DND-41 (cell line): ENCODE data around the gene GRIPAP1.

Experiments
- ATAC-seq: fragments of 200-7000 bp; cut with Tn5 transposase; 3 replicates; pipeline ENCODE4 v1.9.1; 2021; ENCODE audit warnings: low read depth; ENCODE audit not compliant: insufficient read depth
- DNase-seq: peaks from one replicate; pipeline ENCODE4 v3.0.0-alpha.2; 2020
- H2AFZ ChIP-seq: 2 replicates; pipeline ENCODE4 v1.6.0; 2012; ENCODE audit warnings: low read depth, low read length
- H3K27ac ChIP-seq: 2 replicates; pipeline ENCODE4 v1.5.1; 2012; ENCODE audit warnings: low read length, inconsistent platforms
- H3K27me3 ChIP-seq: fragments of 200-600 bp; sonication (generic); 2 replicates; pipeline ENCODE4 v1.6.0; 2012; ENCODE audit warnings: low read length, mild to moderate bottlenecking, inconsistent platforms; ENCODE audit not compliant: insufficient read depth, poor library complexity
- H3K36me3 ChIP-seq: 2 replicates; pipeline ENCODE4 v1.5.1; 2012; ENCODE audit warnings: low read length, inconsistent platforms; ENCODE audit not compliant: insufficient read depth
- H3K4me1 ChIP-seq: 2 replicates; pipeline ENCODE4 v1.5.1; 2012; ENCODE audit warnings: mild to moderate bottlenecking, low read length; ENCODE audit not compliant: insufficient read depth
- H3K4me2 ChIP-seq: 2 replicates; pipeline ENCODE4 v1.6.0; 2012; ENCODE audit warnings: mild to moderate bottlenecking, moderate library complexity, low read length, inconsistent platforms; ENCODE audit not compliant: insufficient read depth
- H3K4me3 ChIP-seq, 2 experiments: fragments of 200-600 bp in 1 of 2; shearing (Covaris generic) in 1 of 2; 2 replicates each; pipeline ENCODE4 v1.5.1; 2012 to 2016; ENCODE audit warnings: inconsistent platforms in 2 of 2, low read length in 2 of 2, mild to moderate bottlenecking in 2 of 2, low read depth in 1 of 2, moderate library complexity in 1 of 2
- H3K79me2 ChIP-seq: 2 replicates; pipeline ENCODE4 v1.6.0; 2012; ENCODE audit warnings: low read length, inconsistent platforms; ENCODE audit not compliant: insufficient read depth
- H3K9ac ChIP-seq: 2 replicates; pipeline ENCODE4 v1.6.0; 2012; ENCODE audit warnings: low read depth, mild to moderate bottlenecking, inconsistent platforms, low read length, moderate library complexity
- H3K9me3 ChIP-seq: 2 replicates; pipeline ENCODE4 v1.5.1; 2012; ENCODE audit warnings: low read length, moderate library complexity, mild to moderate bottlenecking, inconsistent platforms; ENCODE audit not compliant: insufficient read depth, severe bottlenecking
- H4K20me1 ChIP-seq: 2 replicates; pipeline ENCODE4 v1.6.0; 2012; ENCODE audit warnings: low read length; ENCODE audit not compliant: insufficient read depth
- CTCF ChIP-seq: IDR thresholded peaks from 2 replicates; pipeline ENCODE4 v1.5.1; 2012; ENCODE audit warnings: borderline replicate concordance, low read length, moderate library complexity, mild to moderate bottlenecking; ENCODE audit not compliant: poor library complexity, severe bottlenecking; ENCODE audit errors: extremely low read depth
- EZH2 ChIP-seq: IDR thresholded peaks from 3 replicates; pipeline ENCODE4 v1.6.1; 2012; ENCODE audit warnings: borderline replicate concordance, low read depth, mild to moderate bottlenecking, moderate library complexity, low read length, inconsistent platforms; ENCODE audit not compliant: severe bottlenecking

GRIPAP1 gene

GRCh38 chrX:49039598-49040375, 37.7 kb upstream of the GRIPAP1 start:
- peak; percentile 41 for ATAC-seq
- H3K27ac ChIP-seq, result peak overlapping the region; percentile 65

DNA sequence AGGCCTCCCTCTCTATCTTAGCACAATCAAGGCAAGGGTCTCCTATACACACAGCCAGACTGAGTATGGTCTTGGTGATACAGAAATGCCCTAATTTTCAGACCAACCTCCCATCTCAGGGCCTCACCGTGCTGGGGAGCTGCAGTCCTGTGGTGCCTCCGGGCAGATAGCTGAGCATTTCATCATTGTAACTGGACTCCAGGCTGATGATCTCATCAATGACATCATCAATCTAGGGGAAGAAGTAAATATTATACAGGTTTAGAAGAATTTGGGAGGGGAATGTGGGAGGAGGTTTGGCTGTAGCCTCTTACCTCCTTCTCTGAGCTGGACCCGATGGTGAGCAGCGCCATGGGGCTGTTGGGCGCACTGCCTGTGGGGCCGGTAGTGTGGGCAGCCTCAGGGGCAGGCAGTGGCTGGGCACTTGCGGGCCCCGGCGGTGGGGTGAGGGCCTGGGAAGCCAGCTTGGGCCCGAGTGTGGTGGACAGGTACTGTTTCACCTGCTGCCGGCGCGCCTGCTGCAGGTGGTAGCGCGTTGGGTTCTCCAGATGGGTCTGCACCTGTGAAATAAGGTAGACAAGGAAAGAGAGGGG, 35.9 kb upstream of the GRIPAP1 start:
- no peak for DNase-seq
- peaks cover 40% of the 10 kb centered on the region for H3K4me1 ChIP-seq
- H4K20me1 ChIP-seq, result no peaks in the 10 kb centered on the region
- no peaks in the 10 kb centered on the region for H3K27me3 ChIP-seq
- no peak overlapping the region for H3K27ac ChIP-seq
- H3K4me3 ChIP-seq, result no peak overlapping the region
- H3K9me3 ChIP-seq, result no peaks in the 10 kb centered on the region
- H2AFZ ChIP-seq, result no peak overlapping the region
- peaks cover 19% of the 10 kb centered on the region for H3K79me2 ChIP-seq
- no peak for TF ChIP-seq EZH2
- no peak for TF ChIP-seq CTCF
- no peak overlapping the region for H3K4me2 ChIP-seq
- ATAC-seq, result no peak
- H3K9ac ChIP-seq, result no peak overlapping the region
- peaks cover 34% of the 10 kb centered on the region for H3K36me3 ChIP-seq

More at GRCh38 chrX:49039598-49040375, 37.7 kb upstream of the GRIPAP1 start:
- no peaks in the 10 kb centered on the region for H3K27me3 ChIP-seq
- peaks cover 19% of the 10 kb centered on the region for H3K36me3 ChIP-seq
- H3K79me2 ChIP-seq, result peaks cover 19% of the 10 kb centered on the region
- H3K4me3 ChIP-seq, result peak overlapping the region in 1 of 2 experiments; percentile 33; a peak in 2 of 4 replicates
- H3K4me1 ChIP-seq, result peaks cover 48% of the 10 kb centered on the region
- no peak overlapping the region for H2AFZ ChIP-seq
- DNase-seq, result peak; percentile 81
- no peaks in the 10 kb centered on the region for H4K20me1 ChIP-seq
- no peak for TF ChIP-seq EZH2
- TF ChIP-seq CTCF, result peak; percentile 26
- H3K4me2 ChIP-seq, result peak overlapping the region; percentile 51
- H3K9me3 ChIP-seq, result no peaks in the 10 kb centered on the region
- H3K9ac ChIP-seq, result peak overlapping the region; percentile 33; the same call in 1 of the 2 replicates

DNA sequence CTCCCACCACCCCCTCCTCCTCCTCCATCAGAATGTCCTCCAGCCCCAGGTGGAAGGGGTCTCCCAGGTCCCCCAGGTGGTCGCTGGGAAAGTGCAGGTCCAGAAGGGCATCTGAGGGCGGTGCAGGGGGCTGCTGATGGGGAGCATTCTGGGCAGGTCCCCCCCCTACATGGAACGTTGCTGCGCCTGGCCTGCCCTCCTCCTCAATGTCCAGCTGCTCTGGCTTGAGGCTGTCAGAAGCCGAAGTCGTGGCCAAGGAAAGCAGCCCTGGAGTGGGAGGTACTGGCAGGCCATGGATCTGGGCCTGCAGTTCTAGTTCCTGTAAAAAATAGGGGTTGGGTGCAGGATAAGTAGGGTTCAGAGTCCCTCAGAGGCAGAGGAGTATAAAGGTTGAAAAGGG, 28.2 kb upstream of the GRIPAP1 start:
- ATAC-seq, result no peak
- H3K4me2 ChIP-seq, result no peak overlapping the region
- no peak overlapping the region for H3K9ac ChIP-seq
- H3K27me3 ChIP-seq, result no peaks in the 10 kb centered on the region
- H3K4me1 ChIP-seq, result no peaks in the 10 kb centered on the region
- no peak overlapping the region for H3K27ac ChIP-seq
- no peaks in the 10 kb centered on the region for H3K9me3 ChIP-seq
- no peak for DNase-seq
- no peaks in the 10 kb centered on the region for H3K79me2 ChIP-seq
- H3K4me3 ChIP-seq, result no peak overlapping the region
- TF ChIP-seq EZH2 (no peak), CTCF (no peak)
- H3K36me3 ChIP-seq, result peaks cover 21% of the 10 kb centered on the region
- H4K20me1 ChIP-seq, result no peaks in the 10 kb centered on the region
- H2AFZ ChIP-seq, result no peak overlapping the region
